C4-2B (cell line): ENCODE measurements around the gene MSMB.

ENCODE experiments used
- CTCF ChIP-seq: fragments of 450-650 bp; conservative IDR thresholded peaks from 2 replicates; pipeline ENCODE4 v1.5.1; 2017; ENCODE audit warnings: mild to moderate bottlenecking
- ZFX ChIP-seq: fragments of 450-650 bp; IDR thresholded peaks from 2 replicates; pipeline ENCODE4 v1.6.1; 2017

GRCh38 chr10:46094931-46095750, 49.1 kb upstream of the MSMB start:
- TF ChIP-seq CTCF (no peak), ZFX (no peak)
